ENCODE results near the gene CDH4.

Gene CDH4

GRCh38 chr20:61330441-61330840, 78.4 kb downstream of the CDH4 start:
- DNase-seq, result no peak

DNA sequence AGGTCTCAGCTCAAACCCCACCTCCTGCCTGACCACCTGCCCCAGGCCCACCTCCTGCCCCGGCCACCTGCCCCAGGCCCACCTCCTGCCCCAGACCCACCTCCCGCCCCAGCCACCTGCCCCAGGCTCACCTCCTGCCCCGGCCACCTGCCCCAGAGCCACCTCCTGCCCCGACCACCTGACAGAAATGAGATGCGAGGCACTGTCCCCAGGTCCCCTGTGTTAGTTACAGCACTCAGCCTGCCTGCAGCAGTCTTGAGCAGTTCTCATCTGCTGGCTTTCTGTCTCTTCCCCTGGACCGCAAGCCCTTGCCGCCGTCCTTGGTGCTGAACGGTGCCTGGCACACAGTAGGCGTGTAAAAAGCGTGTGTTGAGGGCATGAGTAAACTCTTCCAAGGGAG, 79.5 kb downstream of the CDH4 start:
- no peak for DNase-seq

- no peak for DNase-seq
Observed at GRCh38 chr20:61332016-61332975, 80.2 kb downstream of the CDH4 start.

DNA sequence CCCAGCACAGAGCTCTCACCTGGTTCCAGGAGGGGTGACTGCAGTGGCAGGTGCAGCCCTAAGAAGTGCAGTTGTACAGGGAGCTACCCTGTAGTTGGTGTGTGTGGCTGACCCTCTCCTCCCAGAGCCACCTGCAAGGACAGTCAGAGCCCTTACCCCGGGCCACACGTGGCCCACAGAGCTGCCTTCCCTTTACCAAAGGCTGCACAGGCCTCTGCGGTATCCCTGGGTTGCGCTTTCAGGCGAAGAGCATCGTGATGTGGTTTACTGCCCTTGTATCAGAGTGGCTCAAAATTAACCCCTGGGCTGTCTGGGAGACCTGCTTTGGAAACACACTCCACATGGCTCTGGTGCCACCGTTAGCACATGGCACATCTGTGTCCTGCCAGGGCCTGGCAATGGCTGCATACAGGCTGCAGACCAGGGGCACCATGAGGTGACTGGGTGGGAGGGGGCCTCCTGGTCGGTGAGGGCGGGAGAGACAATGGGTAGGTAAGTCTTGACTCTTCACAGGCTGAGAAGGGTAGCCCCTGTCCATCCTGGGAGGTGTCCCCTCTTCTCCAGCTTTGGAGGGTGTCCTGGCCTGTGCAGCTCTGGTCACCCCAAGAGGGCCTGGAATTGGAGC, 81.5 kb downstream of the CDH4 start:
- DNase-seq, result no peak

DNA sequence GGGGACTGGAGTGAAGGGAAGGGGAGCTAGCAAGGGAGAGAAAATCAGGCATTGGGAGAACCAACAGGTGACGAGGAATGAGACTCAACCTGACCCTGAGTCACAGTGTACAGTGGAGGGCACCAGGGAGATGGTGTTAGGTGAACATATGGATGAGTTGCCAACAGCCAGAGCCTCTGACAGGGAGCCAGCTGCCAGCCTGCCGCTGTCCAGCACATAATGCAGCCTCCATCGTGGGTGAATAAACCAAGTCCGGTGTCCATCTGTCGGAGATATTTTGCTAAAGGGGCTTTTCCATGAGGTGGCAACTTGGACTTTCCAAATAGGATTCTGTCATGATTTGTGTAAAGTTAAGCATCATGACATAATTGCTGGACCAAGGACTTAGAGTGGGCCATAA, 88.1 kb downstream of the CDH4 start:
- no peak for DNase-seq

- DNase-seq, result no peak
Observed at GRCh38 chr20:61341605-61342004, 89.5 kb downstream of the CDH4 start.

- DNase-seq, result no peak
Observed at GRCh38 chr20:61343934-61344333, 91.9 kb downstream of the CDH4 start.

GRCh38 chr20:61345656-61346055, 93.6 kb downstream of the CDH4 start:
- no peak for DNase-seq

- DNase-seq, result no peak
Observed at GRCh38 chr20:61346996-61347395, 94.9 kb downstream of the CDH4 start.

GRCh38 chr20:61347443-61347842, 95.4 kb downstream of the CDH4 start:
- DNase-seq, result no peak

DNA sequence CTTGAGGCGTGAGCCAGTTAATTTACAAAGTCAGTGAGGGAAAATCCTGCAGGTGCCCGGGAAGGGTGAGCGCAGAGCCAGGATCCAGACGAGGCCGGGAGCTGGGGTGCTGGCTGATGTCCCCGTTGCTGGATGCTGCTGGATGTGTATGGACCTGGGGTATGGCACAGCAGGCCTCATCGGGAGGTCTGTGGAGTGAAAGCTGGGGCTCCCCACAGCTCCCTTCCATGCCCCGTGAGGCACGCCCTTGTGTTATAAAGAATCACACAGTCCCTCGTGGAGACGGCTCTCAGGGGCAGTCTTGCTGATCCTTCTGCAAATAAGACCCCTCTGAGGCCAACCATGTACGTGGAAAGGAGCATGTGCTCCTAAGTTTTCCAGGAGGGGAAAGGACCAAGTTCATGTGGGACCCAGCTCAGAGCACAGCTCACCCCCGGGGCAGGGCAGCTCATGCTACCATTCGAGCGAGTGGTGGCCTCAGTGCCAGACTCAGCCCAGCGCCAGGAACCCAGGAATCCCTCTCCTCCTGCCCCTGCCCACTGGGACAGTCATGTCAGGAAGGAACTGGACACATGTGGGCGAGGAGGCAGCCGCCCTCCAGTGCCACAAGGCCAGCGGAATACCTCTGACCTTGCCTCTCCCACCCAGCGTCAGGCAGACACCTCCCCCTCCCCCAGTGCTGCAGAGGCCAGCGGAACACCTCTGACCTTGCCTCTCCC, 97.5 kb downstream of the CDH4 start:
- DNase-seq, result no peak

GRCh38 chr20:61350500-61351250, 98.6 kb downstream of the CDH4 start:
- no peak for DNase-seq

- no peak for DNase-seq
Observed at GRCh38 chr20:61352346-61353260, 100.5 kb downstream of the CDH4 start.

DNA sequence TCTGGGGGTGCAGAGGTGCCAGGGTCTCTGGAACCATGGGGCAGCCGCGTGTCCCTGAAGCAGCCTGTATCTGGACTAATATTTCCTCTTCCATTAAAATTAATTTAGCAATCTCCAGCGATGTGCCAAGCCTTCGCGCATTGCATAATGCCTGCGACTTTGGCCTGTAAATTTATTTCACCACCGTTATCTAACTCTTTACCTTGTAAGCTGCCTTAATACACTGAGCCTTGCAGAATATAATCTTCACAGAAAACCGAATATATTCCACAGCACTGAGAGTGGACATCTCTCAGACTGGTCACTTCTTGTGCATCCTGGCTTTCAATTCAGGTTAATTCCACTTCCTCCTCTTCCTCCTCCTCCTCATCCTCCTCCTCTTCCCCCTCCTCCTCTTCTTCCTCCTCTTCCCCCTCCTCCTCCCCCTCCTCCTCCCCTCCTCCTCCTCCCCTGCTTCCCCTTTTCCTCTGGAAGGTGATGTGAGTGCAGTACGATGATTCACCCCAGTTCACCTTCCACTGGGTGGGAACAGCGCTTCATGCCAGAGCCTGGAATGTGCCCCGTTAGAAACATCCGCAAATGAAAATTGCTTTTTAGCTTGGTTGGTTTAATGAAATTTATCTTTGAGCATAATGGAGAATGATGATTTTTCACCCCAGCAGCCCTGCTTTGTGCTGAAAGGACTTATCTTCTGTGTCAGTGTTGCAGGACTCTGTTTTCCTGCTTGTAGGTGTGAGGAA, 101.4 kb downstream of the CDH4 start:
- DNase-seq, result peak; percentile 45

DNA sequence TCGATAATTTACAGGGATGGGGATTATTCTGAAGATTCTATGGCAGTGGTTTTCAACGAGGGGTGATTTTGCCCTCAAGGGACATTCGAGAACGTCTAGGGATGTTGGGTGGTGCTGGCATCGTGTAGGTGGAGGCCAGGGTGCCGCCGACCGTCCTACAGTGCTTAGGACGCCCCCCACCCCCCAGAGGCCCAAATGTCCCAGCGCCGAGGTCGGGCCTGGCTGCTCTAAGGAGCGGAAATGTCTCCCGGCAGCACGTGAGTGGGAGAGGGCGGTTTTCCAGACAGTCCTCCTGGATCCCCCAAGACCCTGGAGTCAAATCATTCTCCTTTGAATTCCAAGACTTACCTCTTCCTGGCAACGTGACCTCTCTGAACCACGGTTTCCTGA, 101.9 kb downstream of the CDH4 start:
- no peak for DNase-seq

DNA sequence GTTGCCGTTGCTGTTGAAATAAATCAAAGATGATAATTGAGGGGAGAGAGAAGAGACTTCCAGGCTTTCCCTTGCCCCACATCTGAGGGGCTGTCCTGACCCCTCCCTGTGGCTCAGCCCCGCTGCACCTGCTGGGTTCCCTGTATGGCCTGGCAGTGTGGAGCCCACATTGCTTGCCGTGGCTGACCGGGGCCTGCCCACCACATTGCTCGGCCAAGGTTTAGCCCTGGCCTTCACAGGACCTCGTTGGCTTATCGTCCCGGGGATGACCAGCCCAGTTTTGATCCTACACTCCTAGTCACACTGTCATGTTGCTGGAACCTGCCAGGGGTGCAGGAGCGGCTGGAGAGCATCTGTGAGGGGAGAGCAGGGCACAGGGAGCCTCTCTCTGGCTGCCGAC, 102.4 kb downstream of the CDH4 start:
- no peak for DNase-seq

GRCh38 chr20:61354901-61355495, 102.9 kb downstream of the CDH4 start:
- no peak for DNase-seq

DNA sequence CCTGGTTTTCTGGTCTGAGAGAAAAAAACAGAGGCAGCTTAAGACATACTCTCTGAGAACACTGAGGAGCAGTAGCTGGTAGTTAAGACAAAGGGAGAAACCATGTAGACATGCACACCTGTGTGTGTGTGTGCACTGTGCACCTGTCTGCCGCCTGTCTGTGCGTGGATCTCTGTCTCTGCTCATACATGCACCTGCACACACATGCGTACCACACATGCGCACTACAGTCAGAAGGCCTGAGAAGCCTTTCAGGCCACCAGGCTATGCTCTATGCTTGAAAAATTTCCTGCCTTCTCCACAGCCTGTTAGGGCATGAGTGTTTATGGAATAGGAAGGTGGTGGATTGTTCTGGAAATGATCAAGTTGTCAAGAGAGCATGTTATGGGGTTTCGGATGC, 103.5 kb downstream of the CDH4 start:
- no peak for DNase-seq

DNA sequence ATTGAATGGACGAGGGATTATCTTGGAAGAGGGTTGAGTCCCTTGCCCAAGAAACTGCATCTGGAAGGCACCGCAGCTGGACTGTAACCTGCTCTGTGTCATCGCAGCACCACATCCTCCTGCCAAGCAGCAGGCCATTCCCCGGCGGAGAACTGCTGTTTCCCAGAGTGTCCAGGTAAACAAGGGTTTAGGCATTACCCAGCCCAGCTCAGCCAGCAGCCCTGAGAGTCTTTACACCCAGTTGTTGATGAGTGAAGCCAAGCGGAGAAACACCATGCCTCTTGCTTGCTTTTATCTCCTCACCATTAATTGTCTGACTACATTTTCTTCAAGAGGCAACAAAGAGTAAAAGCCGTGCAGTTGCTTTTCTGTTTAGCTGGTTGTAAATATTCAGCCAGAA, 104.1 kb downstream of the CDH4 start:
- no peak for DNase-seq

DNA sequence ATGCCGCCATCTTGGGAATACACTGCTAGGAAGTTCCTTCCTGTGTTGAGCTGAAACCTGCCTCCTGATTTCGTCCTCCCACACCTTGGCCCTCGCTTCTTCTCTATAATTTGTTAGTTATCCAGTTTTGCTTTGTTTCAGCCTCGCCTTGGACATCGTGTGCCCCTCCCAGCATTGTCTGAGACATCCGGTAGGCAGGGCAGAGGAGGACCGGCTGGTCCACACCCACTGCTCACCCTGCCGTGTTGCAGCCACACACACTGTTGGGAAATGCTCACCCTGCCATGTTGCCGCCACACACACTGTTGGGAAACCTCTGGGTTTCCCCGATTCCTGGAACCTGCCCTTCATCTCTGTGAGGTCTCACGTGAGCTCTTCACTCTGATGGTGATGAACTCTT, 105.1 kb downstream of the CDH4 start:
- no peak for DNase-seq

GRCh38 chr20:61359254-61359653, 107.2 kb downstream of the CDH4 start:
- DNase-seq, result no peak
